ENCODE measurements around the gene SLC44A3. TPM values are rescaled to one million over a fixed set of nuclear protein-coding genes. Genes with fewer than 3 reads are reported as not detected.

SLC44A3 gene
- total RNA-seq, 2 donors from 2014 or later, result 5.5 to 6.3 TPM

DNA sequence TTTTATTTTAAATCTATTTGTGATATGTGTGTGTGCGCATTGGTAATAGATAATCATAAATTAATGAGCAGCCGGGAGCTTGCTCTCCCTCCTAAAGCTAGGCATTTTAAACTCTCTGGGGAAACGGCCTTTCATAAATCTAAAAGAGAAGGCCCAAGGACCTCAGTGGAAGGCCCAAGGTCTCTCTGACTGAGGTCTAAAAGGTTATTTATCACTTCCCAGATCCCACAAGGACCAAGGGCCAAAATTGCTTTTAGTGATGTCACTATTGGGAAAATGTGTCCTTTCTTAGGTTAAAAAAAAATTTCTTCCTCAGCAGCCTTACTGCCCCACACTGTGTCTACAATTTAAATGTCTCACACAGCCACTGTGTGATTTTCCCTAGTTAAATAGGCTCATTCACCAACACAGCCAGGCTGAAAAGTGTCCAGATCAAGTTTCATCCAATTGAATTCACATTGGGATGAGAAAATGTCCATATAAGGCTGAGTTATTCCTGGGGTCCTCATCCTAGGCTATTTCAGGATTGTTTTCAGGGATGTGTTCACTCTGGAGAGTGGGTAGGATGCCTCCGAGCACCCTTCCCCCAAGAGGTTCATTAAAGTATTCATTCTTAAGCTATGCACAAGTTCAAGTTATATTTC is 46.1 kb downstream of the SLC44A3 start:
- Histone ChIP-seq H3K36me3 (ENCODE audit: control insufficient read depth, insufficient read depth, low read length) (no peaks in the 10 kb centered on the region), H3K4me1 (ENCODE audit: control insufficient read depth, insufficient read depth, low read length) (peaks cover 4% of the 10 kb centered on the region), H3K9ac (ENCODE audit: extremely low read depth, low read length, poor library complexity, severe bottlenecking) (no peak overlapping the region), H3K4me3 (ENCODE audit: low read length) (no peak overlapping the region), H3K27ac (ENCODE audit: low read depth, low read length) (peak overlapping the region; percentile 82), H3K27me3 (ENCODE audit: control insufficient read depth, insufficient read depth, low read length, poor library complexity, severe bottlenecking) (no peaks in the 10 kb centered on the region), H3K9me3 (ENCODE audit: control insufficient read depth, low read length) (no peaks in the 10 kb centered on the region)
- Mint-ChIP-seq H3K9me3 (no peaks in the 10 kb centered on the region), H3K36me3 (ENCODE audit: low read depth) (no peaks in the 10 kb centered on the region), H3K4me1 (peaks cover 27% of the 10 kb centered on the region), H3K4me3 (no peak overlapping the region), H3K27ac (peak overlapping the region; percentile 40), H3K27me3 (ENCODE audit: insufficient read depth) (no peaks in the 10 kb centered on the region)
- TF ChIP-seq CTCF (conservative IDR thresholded peaks at IDR 0.05), result no peak
- peak; percentile 36 for DNase-seq
- 90 to 93% methylated on average over 4 of the region's 4 CpGs for WGBS, 2 experiments (ENCODE audit: insufficient coverage in 1 of 2, insufficient read length in 1 of 2)

- Mint-ChIP-seq H3K4me1 (peaks cover 4% of the 10 kb centered on the region), H3K27me3 (ENCODE audit: insufficient read depth) (no peaks in the 10 kb centered on the region), H3K36me3 (ENCODE audit: low read depth) (no peaks in the 10 kb centered on the region), H3K9me3 (no peaks in the 10 kb centered on the region), H3K27ac (no peak overlapping the region), H3K4me3 (no peak overlapping the region)
- H3K27ac ChIP-seq (ENCODE audit: low read depth, low read length), result no peak overlapping the region
- DNase-seq, result no peak
- no peak overlapping the region for H3K4me3 ChIP-seq (ENCODE audit: low read length)
- H3K36me3 ChIP-seq (ENCODE audit: control insufficient read depth, insufficient read depth, low read length), result no peaks in the 10 kb centered on the region
- H3K27me3 ChIP-seq (ENCODE audit: control insufficient read depth, insufficient read depth, low read length, poor library complexity, severe bottlenecking), result no peaks in the 10 kb centered on the region
- TF ChIP-seq CTCF (conservative IDR thresholded peaks at IDR 0.05), result no peak
- H3K4me1 ChIP-seq (ENCODE audit: control insufficient read depth, insufficient read depth, low read length), result peaks cover 4% of the 10 kb centered on the region
- H3K9me3 ChIP-seq (ENCODE audit: control insufficient read depth, low read length), result no peaks in the 10 kb centered on the region
- 77 to 89% methylated on average over 2 of the region's 2 CpGs for WGBS, 2 experiments (ENCODE audit: insufficient coverage in 1 of 2, insufficient read length in 1 of 2)
- H3K9ac ChIP-seq (ENCODE audit: extremely low read depth, low read length, poor library complexity, severe bottlenecking), result no peak overlapping the region
These were observed 50.9 kb downstream of the SLC44A3 start for GRCh38 chr1:94871031-94871430.

- Histone ChIP-seq H3K4me1 (ENCODE audit: control insufficient read depth, insufficient read depth, low read length) (no peaks in the 10 kb centered on the region), H3K27me3 (ENCODE audit: control insufficient read depth, insufficient read depth, low read length, poor library complexity, severe bottlenecking) (no peaks in the 10 kb centered on the region), H3K9ac (ENCODE audit: extremely low read depth, low read length, poor library complexity, severe bottlenecking) (no peak overlapping the region), H3K9me3 (ENCODE audit: control insufficient read depth, low read length) (no peaks in the 10 kb centered on the region), H3K36me3 (ENCODE audit: control insufficient read depth, insufficient read depth, low read length) (no peaks in the 10 kb centered on the region), H3K27ac (ENCODE audit: low read depth, low read length) (peak overlapping the region; percentile 57), H3K4me3 (ENCODE audit: low read length) (no peak overlapping the region)
- Mint-ChIP-seq H3K9me3 (no peaks in the 10 kb centered on the region), H3K27ac (no peak overlapping the region), H3K36me3 (ENCODE audit: low read depth) (peaks cover 2% of the 10 kb centered on the region), H3K4me3 (no peak overlapping the region), H3K27me3 (ENCODE audit: insufficient read depth) (peaks cover 4% of the 10 kb centered on the region), H3K4me1 (no peaks in the 10 kb centered on the region)
- DNase-seq, result no peak
- 87 to 91% methylated on average over 3 to 4 of the region's 4 CpGs for WGBS, 2 experiments (ENCODE audit: insufficient coverage in 1 of 2, insufficient read length in 1 of 2)
- TF ChIP-seq CTCF (conservative IDR thresholded peaks at IDR 0.05), result no peak
These were observed 52.8 kb downstream of the SLC44A3 start for GRCh38 chr1:94872771-94873495.
